Chondrocyte (in vitro differentiated cells): ENCODE measurements around the gene PBX3. TPM values are rescaled to one million over a fixed set of nuclear protein-coding genes. Genes with fewer than 3 reads are reported as not detected.

Experiments
- DNase-seq: peaks from one replicate; pipeline ENCODE4 v3.0.0; 2021; ENCODE audit warnings: mixed read lengths, low spot score
- H3K27ac Mint-ChIP-seq: one replicate; pipeline ENCODE4 v1.8.0; 2021; ENCODE audit warnings: mild to moderate bottlenecking, moderate library complexity, mixed read lengths; ENCODE audit not compliant: unreplicated experiment
- H3K27me3 Mint-ChIP-seq: 2 replicates; pipeline ENCODE4 v1.8.0; 2021; ENCODE audit warnings: low read depth, mixed read lengths
- H3K36me3 Mint-ChIP-seq: 2 replicates; pipeline ENCODE4 v1.8.0; 2021; ENCODE audit warnings: low read depth, mixed read lengths
- H3K4me1 Mint-ChIP-seq: 2 replicates; pipeline ENCODE4 v1.8.0; 2021; ENCODE audit warnings: low read depth, mild to moderate bottlenecking, mixed read lengths
- H3K4me3 Mint-ChIP-seq: one replicate; pipeline ENCODE4 v1.8.0; 2021; ENCODE audit warnings: mild to moderate bottlenecking, moderate library complexity, mixed read lengths; ENCODE audit not compliant: unreplicated experiment
- H3K9me3 Mint-ChIP-seq: 2 replicates; pipeline ENCODE4 v1.8.0; 2021; ENCODE audit warnings: low read depth, mixed read lengths
- CTCF ChIP-seq: fragments of 200-600 bp; sonication (generic); IDR thresholded peaks from 2 replicates; pipeline ENCODE4 v1.5.0; 2021; ENCODE audit warnings: antibody characterized with exemption, mild to moderate bottlenecking, moderate library complexity
- total RNA-seq: library from RNA; stranded (reverse); gene quantifications from 3 replicates; pipeline ENCODE4 v1.2.1, GENCODE V29; 2021

The PBX3 gene
- total RNA-seq, 1 donor from 2014 or later = 24.1 TPM

DNA sequence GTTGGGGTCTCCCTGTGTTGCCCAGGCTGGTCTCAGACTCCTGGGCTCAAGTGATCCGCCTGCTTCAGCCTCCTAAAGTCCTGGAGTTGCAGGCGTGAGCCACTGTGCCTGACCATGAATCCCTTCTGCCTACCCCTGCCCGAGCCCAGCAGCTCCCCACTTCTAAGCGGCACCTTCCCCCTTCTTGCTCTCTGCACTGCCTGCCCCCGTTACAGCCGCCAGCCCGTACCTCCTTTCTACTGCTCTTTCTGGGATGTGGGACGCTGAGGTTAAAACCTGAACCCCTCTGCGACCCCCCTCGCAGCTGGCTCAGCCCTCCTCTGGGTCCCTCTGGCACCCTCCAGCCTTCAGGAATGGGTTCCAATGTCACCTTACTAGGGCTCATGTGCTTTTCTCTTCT is 249.6 kb downstream of the PBX3 start:
- no peak overlapping the region for H3K4me3 Mint-ChIP-seq
- H3K27ac Mint-ChIP-seq = no peak overlapping the region
- no peaks in the 10 kb centered on the region for H3K4me1 Mint-ChIP-seq
- no peaks in the 10 kb centered on the region for H3K9me3 Mint-ChIP-seq
- H3K36me3 Mint-ChIP-seq = no peaks in the 10 kb centered on the region
- peak; percentile 52 for DNase-seq
- H3K27me3 Mint-ChIP-seq = peaks cover 16% of the 10 kb centered on the region
- no peak for TF ChIP-seq CTCF

GRCh38 chr9:125997196-125997823 is 250.1 kb downstream of the PBX3 start:
- Mint-ChIP-seq H3K4me3 (no peak overlapping the region), H3K4me1 (no peaks in the 10 kb centered on the region), H3K27me3 (peaks cover 16% of the 10 kb centered on the region), H3K9me3 (no peaks in the 10 kb centered on the region), H3K27ac (no peak overlapping the region), H3K36me3 (no peaks in the 10 kb centered on the region)
- no peak for TF ChIP-seq CTCF
- DNase-seq = peak; percentile 77

DNA sequence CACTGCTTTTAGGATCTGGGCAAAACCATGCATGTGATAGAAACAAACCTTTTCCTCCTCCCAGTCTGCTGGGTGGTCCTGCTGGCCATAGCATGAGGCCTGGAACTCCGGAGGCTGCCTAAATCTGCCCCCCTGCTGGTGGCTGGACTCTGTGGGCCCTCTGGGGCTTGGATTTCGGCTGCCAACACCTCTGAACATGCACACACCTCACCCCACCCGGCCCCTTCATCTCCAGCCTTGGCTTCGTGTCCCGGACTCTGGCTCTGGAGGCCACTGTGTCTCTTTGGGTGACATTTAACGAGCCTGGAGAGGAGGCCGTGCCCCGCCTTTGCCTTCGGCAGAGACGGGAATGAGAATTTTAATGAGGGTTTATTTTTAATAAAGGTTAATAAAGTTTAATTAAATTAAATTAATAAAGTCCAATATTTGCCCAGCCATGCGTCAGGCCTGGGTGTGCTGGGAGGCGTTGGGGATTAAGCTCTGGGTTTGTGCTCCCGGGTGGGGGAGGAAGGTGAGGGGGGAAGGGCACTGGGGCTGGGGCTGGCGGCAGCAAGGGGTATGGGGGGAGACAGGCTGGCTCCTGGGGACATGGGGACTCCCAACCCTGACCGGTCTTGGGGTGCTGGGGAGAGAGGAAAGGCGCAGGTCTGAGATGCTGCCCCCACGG is 251.8 kb downstream of the PBX3 start:
- Mint-ChIP-seq H3K27me3 (peaks cover 16% of the 10 kb centered on the region), H3K36me3 (no peaks in the 10 kb centered on the region), H3K27ac (no peak overlapping the region), H3K4me1 (no peaks in the 10 kb centered on the region), H3K9me3 (no peaks in the 10 kb centered on the region), H3K4me3 (no peak overlapping the region)
- peak; percentile 44 for DNase-seq
- no peak for TF ChIP-seq CTCF

- no peak for TF ChIP-seq CTCF
- Mint-ChIP-seq H3K36me3 (no peaks in the 10 kb centered on the region), H3K27ac (no peak overlapping the region), H3K9me3 (no peaks in the 10 kb centered on the region), H3K27me3 (peaks cover 16% of the 10 kb centered on the region), H3K4me3 (no peak overlapping the region), H3K4me1 (no peaks in the 10 kb centered on the region)
- DNase-seq = peak; percentile 10
These were observed 252.3 kb downstream of the PBX3 start for GRCh38 chr9:125999504-125999881.

DNA sequence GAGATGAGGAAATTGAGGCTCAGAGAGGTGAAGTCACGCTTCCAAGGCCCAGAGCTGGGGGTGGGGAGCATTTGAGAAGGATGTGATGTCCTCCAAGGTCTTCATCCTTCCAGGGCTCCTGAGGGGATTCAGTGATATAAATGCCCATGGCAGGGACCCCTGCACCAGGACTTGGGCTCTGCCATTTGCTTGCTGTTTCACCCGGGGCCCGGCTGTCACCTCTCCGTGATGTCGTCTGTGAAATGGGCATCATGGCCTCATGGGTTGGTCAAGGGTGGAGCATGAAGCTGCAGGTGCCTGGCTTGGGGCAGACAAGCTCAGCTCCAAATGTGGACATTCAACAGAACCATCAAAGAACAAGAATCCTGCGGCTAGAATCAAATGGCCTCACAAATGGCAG is 253.1 kb downstream of the PBX3 start:
- no peaks in the 10 kb centered on the region for H3K4me1 Mint-ChIP-seq
- no peak for TF ChIP-seq CTCF
- H3K27ac Mint-ChIP-seq = no peak overlapping the region

More for the DNA sequence above, 253.1 kb downstream of the PBX3 start:
- Mint-ChIP-seq H3K27me3 (peaks cover 15% of the 10 kb centered on the region), H3K9me3 (no peaks in the 10 kb centered on the region), H3K4me3 (no peak overlapping the region), H3K36me3 (no peaks in the 10 kb centered on the region)
- DNase-seq = peak; percentile 56
